OCI-LY3 (cell line): ENCODE data around the gene ASL.

ENCODE experiments used
- EZH2phosphoT487 ChIP-seq: fragments of 200-600 bp; shearing (Covaris generic); IDR thresholded peaks from 2 replicates; pipeline ENCODE4 v1.6.1; 2018; ENCODE audit warnings: antibody characterized with exemption, mixed run types, low read depth
- TF ChIP-seq, protein P1 (sequence below): fragments of 200-600, 300-600 bp; sonication (generic); IDR thresholded peaks from 2 replicates; pipeline ENCODE4 v1.5.1; 2014; ENCODE audit warnings: antibody characterized with exemption, low read length, low read depth

DNA sequence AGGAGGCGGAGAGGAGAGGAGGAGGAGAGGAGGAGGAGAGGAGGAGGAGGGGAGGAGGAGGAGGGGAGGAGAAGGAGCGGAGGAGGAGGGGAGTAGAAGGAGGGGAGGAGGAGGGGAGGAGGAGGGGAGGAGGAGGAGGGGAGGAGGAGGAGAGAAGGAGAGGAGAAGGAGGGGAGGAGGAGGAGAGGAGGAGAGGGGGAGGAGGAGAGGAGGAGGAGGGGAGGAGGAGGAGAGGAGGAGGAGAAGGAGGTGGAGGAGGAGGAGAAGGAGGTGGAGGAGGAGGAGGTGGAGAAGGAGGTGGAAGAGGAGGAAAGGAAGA, 23.6 kb downstream of the ASL start:
- TF ChIP-seq, protein P1, sequence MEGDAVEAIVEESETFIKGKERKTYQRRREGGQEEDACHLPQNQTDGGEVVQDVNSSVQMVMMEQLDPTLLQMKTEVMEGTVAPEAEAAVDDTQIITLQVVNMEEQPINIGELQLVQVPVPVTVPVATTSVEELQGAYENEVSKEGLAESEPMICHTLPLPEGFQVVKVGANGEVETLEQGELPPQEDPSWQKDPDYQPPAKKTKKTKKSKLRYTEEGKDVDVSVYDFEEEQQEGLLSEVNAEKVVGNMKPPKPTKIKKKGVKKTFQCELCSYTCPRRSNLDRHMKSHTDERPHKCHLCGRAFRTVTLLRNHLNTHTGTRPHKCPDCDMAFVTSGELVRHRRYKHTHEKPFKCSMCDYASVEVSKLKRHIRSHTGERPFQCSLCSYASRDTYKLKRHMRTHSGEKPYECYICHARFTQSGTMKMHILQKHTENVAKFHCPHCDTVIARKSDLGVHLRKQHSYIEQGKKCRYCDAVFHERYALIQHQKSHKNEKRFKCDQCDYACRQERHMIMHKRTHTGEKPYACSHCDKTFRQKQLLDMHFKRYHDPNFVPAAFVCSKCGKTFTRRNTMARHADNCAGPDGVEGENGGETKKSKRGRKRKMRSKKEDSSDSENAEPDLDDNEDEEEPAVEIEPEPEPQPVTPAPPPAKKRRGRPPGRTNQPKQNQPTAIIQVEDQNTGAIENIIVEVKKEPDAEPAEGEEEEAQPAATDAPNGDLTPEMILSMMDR = no peak
- no peak for TF ChIP-seq EZH2phosphoT487
